Parathyroid adenoma (tissue), 2 donors: ENCODE results near the gene GXYLT2.

Experiments
- H2AFZ ChIP-seq: fragments of 300-600 bp; sonication (generic); one replicate; pipeline ENCODE4 v1.7.0; 2017; ENCODE audit warnings: antibody characterized with exemption, mild to moderate bottlenecking
- H3K27ac ChIP-seq: fragments of 300-600 bp; sonication (generic); one replicate; pipeline ENCODE4 v1.7.0; 2017
- H3K27me3 ChIP-seq: fragments of 300-600 bp; sonication (generic); one replicate; pipeline ENCODE4 v1.7.0; 2017; ENCODE audit warnings: low read length; ENCODE audit not compliant: control insufficient read depth, insufficient read depth
- H3K36me3 ChIP-seq: fragments of 300-600 bp; sonication (generic); one replicate; pipeline ENCODE4 v1.7.0; 2017; ENCODE audit warnings: low read length; ENCODE audit not compliant: control insufficient read depth, insufficient read depth
- H3K4me1 ChIP-seq: fragments of 300-600 bp; sonication (generic); one replicate; pipeline ENCODE4 v1.7.0; 2017; ENCODE audit warnings: control low read depth
- H3K4me2 ChIP-seq: fragments of 300-600 bp; sonication (generic); one replicate; pipeline ENCODE4 v1.7.0; 2017; ENCODE audit warnings: low read length
- H3K4me3 ChIP-seq: fragments of 300-600 bp; sonication (generic); one replicate; pipeline ENCODE4 v1.7.0; 2017; ENCODE audit warnings: low read depth, low read length
- H3K79me2 ChIP-seq: fragments of 300-600 bp; sonication (generic); one replicate; pipeline ENCODE4 v1.7.0; 2017; ENCODE audit warnings: control low read depth
- H3K9ac ChIP-seq: fragments of 300-600 bp; sonication (generic); one replicate; pipeline ENCODE4 v1.7.0; 2017; ENCODE audit warnings: mild to moderate bottlenecking
- H3K9me3 ChIP-seq: fragments of 300-600 bp; sonication (generic); one replicate; pipeline ENCODE4 v1.7.0; 2017; ENCODE audit warnings: low read length; ENCODE audit not compliant: control insufficient read depth
- TF ChIP-seq, protein P1 (sequence below): fragments of 300-600 bp; sonication (generic); IDR thresholded peaks from one replicate; pipeline ENCODE4 v1.7.0; 2017; ENCODE audit warnings: antibody characterized with exemption, mild to moderate bottlenecking
- donor health status: primary hyperparathyroidism.

The GXYLT2 gene

DNA sequence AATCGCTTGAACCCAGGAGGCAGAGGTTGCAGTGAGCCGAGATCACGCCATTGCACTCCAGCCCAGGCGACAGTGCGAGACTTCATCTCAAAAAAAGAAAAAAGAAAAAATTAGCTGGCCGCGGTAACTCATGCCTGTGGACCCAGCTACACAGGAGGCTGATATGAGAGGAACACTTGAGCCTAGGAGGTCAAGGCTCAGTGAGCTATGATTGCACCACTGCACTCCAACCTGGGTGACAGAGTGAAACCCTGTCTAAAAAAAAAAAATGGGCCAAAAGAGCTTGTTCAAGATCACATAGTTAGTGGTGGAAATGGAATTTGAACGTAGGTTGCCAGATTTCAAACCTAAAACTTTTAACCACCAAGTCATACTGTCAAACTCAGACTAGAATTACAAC, 62.5 kb downstream of the GXYLT2 start:
- Histone ChIP-seq H2AFZ (no peak overlapping the region), H3K36me3 (no peaks in the 10 kb centered on the region), H3K4me3 (no peak overlapping the region), H3K27me3 (no peaks in the 10 kb centered on the region), H3K9ac (no peak overlapping the region), H3K79me2 (no peaks in the 10 kb centered on the region), H3K9me3 (no peaks in the 10 kb centered on the region), H3K4me1 (no peaks in the 10 kb centered on the region), H3K4me2 (no peak overlapping the region), H3K27ac (no peak overlapping the region)
- TF ChIP-seq, protein P1, sequence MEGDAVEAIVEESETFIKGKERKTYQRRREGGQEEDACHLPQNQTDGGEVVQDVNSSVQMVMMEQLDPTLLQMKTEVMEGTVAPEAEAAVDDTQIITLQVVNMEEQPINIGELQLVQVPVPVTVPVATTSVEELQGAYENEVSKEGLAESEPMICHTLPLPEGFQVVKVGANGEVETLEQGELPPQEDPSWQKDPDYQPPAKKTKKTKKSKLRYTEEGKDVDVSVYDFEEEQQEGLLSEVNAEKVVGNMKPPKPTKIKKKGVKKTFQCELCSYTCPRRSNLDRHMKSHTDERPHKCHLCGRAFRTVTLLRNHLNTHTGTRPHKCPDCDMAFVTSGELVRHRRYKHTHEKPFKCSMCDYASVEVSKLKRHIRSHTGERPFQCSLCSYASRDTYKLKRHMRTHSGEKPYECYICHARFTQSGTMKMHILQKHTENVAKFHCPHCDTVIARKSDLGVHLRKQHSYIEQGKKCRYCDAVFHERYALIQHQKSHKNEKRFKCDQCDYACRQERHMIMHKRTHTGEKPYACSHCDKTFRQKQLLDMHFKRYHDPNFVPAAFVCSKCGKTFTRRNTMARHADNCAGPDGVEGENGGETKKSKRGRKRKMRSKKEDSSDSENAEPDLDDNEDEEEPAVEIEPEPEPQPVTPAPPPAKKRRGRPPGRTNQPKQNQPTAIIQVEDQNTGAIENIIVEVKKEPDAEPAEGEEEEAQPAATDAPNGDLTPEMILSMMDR: no peak

- Histone ChIP-seq H3K9ac (no peak overlapping the region), H3K4me3 (no peak overlapping the region), H3K9me3 (no peaks in the 10 kb centered on the region)
Observed at GRCh38 chr3:72950801-72951200, 63.0 kb downstream of the GXYLT2 start.

GRCh38 chr3:72951259-72951722, 63.4 kb downstream of the GXYLT2 start:
- TF ChIP-seq, protein P1: no peak
- no peaks in the 10 kb centered on the region for H3K27me3 ChIP-seq
- H3K9me3 ChIP-seq: no peaks in the 10 kb centered on the region
- H3K9ac ChIP-seq: no peak overlapping the region
- H3K79me2 ChIP-seq: no peaks in the 10 kb centered on the region
- H3K36me3 ChIP-seq: no peaks in the 10 kb centered on the region
- no peaks in the 10 kb centered on the region for H3K4me1 ChIP-seq
- no peak overlapping the region for H2AFZ ChIP-seq
- no peak overlapping the region for H3K4me2 ChIP-seq
- no peak overlapping the region for H3K4me3 ChIP-seq
- no peak overlapping the region for H3K27ac ChIP-seq

More at GRCh38 chr3:72950801-72951200, 63.0 kb downstream of the GXYLT2 start:
- no peaks in the 10 kb centered on the region for H3K27me3 ChIP-seq
- H3K79me2 ChIP-seq: no peaks in the 10 kb centered on the region
- TF ChIP-seq, protein P1: no peak
- no peak overlapping the region for H2AFZ ChIP-seq
- H3K4me2 ChIP-seq: no peak overlapping the region
- H3K27ac ChIP-seq: no peak overlapping the region
- H3K36me3 ChIP-seq: no peaks in the 10 kb centered on the region
- no peaks in the 10 kb centered on the region for H3K4me1 ChIP-seq

GRCh38 chr3:72953325-72953956, 65.6 kb downstream of the GXYLT2 start:
- Histone ChIP-seq H2AFZ (no peak overlapping the region), H3K79me2 (no peaks in the 10 kb centered on the region), H3K9ac (no peak overlapping the region), H3K4me3 (no peak overlapping the region), H3K27me3 (no peaks in the 10 kb centered on the region), H3K36me3 (no peaks in the 10 kb centered on the region), H3K9me3 (no peaks in the 10 kb centered on the region), H3K4me1 (no peaks in the 10 kb centered on the region), H3K27ac (no peak overlapping the region), H3K4me2 (no peak overlapping the region)
- TF ChIP-seq, protein P1: no peak

DNA sequence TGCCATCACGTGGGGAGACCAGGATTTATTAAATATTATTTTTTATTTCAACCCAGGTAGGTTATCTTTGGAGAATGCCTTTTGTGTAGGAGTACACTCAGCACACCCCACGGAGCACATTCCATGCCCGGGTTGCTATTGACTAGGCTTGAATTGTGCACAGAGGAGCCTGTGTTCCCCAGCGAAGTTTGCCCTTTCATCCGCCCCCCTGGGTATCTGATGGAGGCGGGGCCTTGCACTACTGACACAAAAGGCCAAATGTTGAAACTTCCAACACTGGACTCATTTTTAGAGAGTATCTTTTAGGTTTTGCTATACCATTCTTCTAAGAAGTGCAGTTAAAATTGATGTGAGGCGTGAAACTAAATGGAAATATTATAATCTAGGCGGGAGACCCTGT, 69.5 kb downstream of the GXYLT2 start:
- Histone ChIP-seq H3K27ac (no peak overlapping the region), H3K4me2 (no peak overlapping the region), H3K9me3 (no peaks in the 10 kb centered on the region), H3K4me3 (no peak overlapping the region), H3K4me1 (no peaks in the 10 kb centered on the region), H3K79me2 (no peaks in the 10 kb centered on the region), H3K36me3 (no peaks in the 10 kb centered on the region), H3K27me3 (no peaks in the 10 kb centered on the region), H2AFZ (no peak overlapping the region), H3K9ac (no peak overlapping the region)
- TF ChIP-seq, protein P1: no peak
